Measurements from ENCODE around the gene PRDM15. TPM values are rescaled to one million over a fixed set of nuclear protein-coding genes. Genes with fewer than 3 reads are reported as not detected.

The PRDM15 gene
- total RNA-seq, 1 donor = 7.2 TPM

GRCh38 chr21:41832596-41833496 lies 46.3 kb downstream of the PRDM15 start:
- no peaks in the 10 kb centered on the region for H3K79me2 ChIP-seq (ENCODE audit: insufficient read depth, low read length)
- peaks cover 13% of the 10 kb centered on the region for H3K36me3 ChIP-seq (ENCODE audit: insufficient read depth, low read length)
- no peak overlapping the region for H3K27ac ChIP-seq (ENCODE audit: low read depth, low read length)
- H3K4me1 ChIP-seq (ENCODE audit: insufficient read depth, low read length) = no peaks in the 10 kb centered on the region
- H3K4me3 ChIP-seq (ENCODE audit: insufficient read depth, low read length) = no peak overlapping the region
- H3K27me3 ChIP-seq (ENCODE audit: insufficient read depth, low read length) = no peaks in the 10 kb centered on the region
- TF ChIP-seq CTCF (IDR thresholded peaks at IDR 0.05; ENCODE audit: extremely low read depth, low read depth, low read length) = no peak
- DNase-seq (ENCODE audit: insufficient read length, low spot score, missing footprints) = no peak
- H2AFZ ChIP-seq (ENCODE audit: low read length) = no peak overlapping the region
- H3K9me3 ChIP-seq (ENCODE audit: low read depth, low read length) = no peaks in the 10 kb centered on the region
- H4K20me1 ChIP-seq (ENCODE audit: insufficient read depth, low read length) = no peaks in the 10 kb centered on the region
- no peak overlapping the region for H3K4me2 ChIP-seq (ENCODE audit: insufficient read depth, low read length)

GRCh38 chr21:41831866-41832595 lies 47.1 kb downstream of the PRDM15 start:
- Histone ChIP-seq H3K27ac (ENCODE audit: low read depth, low read length) (no peak overlapping the region), H3K79me2 (ENCODE audit: insufficient read depth, low read length) (no peaks in the 10 kb centered on the region), H4K20me1 (ENCODE audit: insufficient read depth, low read length) (no peaks in the 10 kb centered on the region), H3K4me3 (ENCODE audit: insufficient read depth, low read length) (no peak overlapping the region), H3K9me3 (ENCODE audit: low read depth, low read length) (no peaks in the 10 kb centered on the region), H3K36me3 (ENCODE audit: insufficient read depth, low read length) (peaks cover 13% of the 10 kb centered on the region), H3K4me2 (ENCODE audit: insufficient read depth, low read length) (no peak overlapping the region), H3K4me1 (ENCODE audit: insufficient read depth, low read length) (no peaks in the 10 kb centered on the region), H2AFZ (ENCODE audit: low read length) (no peak overlapping the region), H3K27me3 (ENCODE audit: insufficient read depth, low read length) (no peaks in the 10 kb centered on the region)
- no peak for DNase-seq (ENCODE audit: insufficient read length, low spot score, missing footprints)
- TF ChIP-seq CTCF (IDR thresholded peaks at IDR 0.05; ENCODE audit: extremely low read depth, low read depth, low read length) = no peak

- H3K9me3 ChIP-seq (ENCODE audit: low read depth, low read length) = no peaks in the 10 kb centered on the region
- DNase-seq (ENCODE audit: insufficient read length, low spot score, missing footprints) = no peak
- no peaks in the 10 kb centered on the region for H3K79me2 ChIP-seq (ENCODE audit: insufficient read depth, low read length)
- no peaks in the 10 kb centered on the region for H3K4me1 ChIP-seq (ENCODE audit: insufficient read depth, low read length)
- H3K4me3 ChIP-seq (ENCODE audit: insufficient read depth, low read length) = no peak overlapping the region
- H3K27me3 ChIP-seq (ENCODE audit: insufficient read depth, low read length) = no peaks in the 10 kb centered on the region
- no peak overlapping the region for H2AFZ ChIP-seq (ENCODE audit: low read length)
- no peak for TF ChIP-seq CTCF (IDR thresholded peaks at IDR 0.05; ENCODE audit: extremely low read depth, low read depth, low read length)
- H3K27ac ChIP-seq (ENCODE audit: low read depth, low read length) = no peak overlapping the region
- peaks cover 9% of the 10 kb centered on the region for H3K36me3 ChIP-seq (ENCODE audit: insufficient read depth, low read length)
- H4K20me1 ChIP-seq (ENCODE audit: insufficient read depth, low read length) = no peaks in the 10 kb centered on the region
- H3K4me2 ChIP-seq (ENCODE audit: insufficient read depth, low read length) = no peak overlapping the region
Measured at GRCh38 chr21:41831453-41831831, 47.7 kb downstream of the PRDM15 start.
